NCI-H2196 treated with DMSO at 0.1 percent for 48 hours (cell line): ENCODE data around the gene DIABLO.
A peak's percentile ranks its signal among the peaks of the same experiment; 100 is the strongest.
"Not testable (repeated sequence)": the region's sequence is repeated elsewhere in the genome, so short reads cannot be mapped to it uniquely, and the experiment has no call there.

ENCODE experiments used
- DNase-seq: peaks from one replicate; lab custom pipeline; 2025; ENCODE audit not compliant: unreplicated experiment; lab: John Stamatoyannopoulos, UW

DIABLO gene

GRCh38 chr12:122215771-122216170, 10.1 kb downstream of the DIABLO start:
- no peak for DNase-seq

DNA sequence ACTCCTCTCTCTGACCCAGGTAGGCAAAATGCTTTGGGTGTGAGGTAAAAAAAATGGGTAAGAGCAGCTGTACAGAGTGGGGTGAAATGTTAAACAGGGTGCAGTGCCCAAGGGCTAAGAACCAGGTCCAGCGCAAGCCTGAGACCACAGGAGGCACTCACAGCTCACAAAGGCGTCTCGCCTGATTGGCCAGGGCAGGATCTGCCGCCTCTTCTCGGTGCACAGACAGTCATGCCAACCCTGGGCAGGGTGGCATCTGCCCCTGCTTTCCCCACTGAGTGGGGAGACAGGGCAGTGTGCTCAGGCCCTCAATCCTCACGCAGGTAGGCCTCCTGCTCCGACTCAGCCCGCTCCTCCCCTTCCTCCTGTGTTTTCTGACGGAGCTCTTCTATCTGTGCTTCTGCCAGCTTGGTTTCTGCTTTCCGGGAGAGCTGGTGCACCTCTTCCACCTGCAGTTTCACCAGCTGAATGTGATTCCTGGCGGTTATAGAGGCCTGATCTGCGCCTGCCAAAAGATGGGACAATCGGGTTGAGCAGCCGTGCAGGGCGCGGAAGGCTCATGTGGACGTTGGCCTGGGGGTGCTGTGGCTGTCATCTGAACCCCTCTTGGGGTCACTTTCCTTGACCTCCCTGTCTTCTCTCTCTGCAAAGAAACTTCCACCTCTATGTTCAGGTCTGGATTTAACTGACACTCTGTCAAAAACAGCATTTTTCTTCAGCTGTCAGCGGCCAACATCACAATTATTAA, 17.6 kb downstream of the DIABLO start:
- DNase-seq = no peak

GRCh38 chr12:122207391-122207790, 18.5 kb downstream of the DIABLO start:
- no peak for DNase-seq

- no peak for DNase-seq
Measured at GRCh38 chr12:122206976-122207375, 18.9 kb downstream of the DIABLO start.

DNA sequence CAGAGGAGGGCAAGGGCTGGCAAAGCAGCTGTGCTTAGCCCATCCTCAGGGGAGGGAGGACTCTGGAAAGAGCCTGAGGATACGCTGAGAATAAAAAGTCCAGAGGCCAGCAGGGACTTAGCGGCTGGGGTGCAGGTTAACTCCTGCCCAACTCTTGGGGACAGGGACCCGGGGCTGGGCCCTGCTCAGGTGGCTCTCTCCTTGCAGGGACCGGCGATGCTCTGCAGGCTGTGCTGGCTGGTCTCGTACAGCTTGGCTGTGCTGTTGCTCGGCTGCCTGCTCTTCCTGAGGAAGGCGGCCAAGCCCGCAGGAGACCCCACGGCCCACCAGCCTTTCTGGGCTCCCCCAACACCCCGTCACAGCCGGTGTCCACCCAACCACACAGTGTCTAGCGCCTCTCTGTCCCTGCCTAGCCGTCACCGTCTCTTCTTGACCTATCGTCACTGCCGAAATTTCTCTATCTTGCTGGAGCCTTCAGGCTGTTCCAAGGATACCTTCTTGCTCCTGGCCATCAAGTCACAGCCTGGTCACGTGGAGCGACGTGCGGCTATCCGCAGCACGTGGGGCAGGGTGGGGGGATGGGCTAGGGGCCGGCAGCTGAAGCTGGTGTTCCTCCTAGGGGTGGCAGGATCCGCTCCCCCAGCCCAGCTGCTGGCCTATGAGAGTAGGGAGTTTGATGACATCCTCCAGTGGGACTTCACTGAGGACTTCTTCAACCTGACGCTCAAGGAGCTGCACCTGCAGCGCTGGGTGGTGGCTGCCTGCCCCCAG, 19.6 kb downstream of the DIABLO start:
- DNase-seq = no peak

DNA sequence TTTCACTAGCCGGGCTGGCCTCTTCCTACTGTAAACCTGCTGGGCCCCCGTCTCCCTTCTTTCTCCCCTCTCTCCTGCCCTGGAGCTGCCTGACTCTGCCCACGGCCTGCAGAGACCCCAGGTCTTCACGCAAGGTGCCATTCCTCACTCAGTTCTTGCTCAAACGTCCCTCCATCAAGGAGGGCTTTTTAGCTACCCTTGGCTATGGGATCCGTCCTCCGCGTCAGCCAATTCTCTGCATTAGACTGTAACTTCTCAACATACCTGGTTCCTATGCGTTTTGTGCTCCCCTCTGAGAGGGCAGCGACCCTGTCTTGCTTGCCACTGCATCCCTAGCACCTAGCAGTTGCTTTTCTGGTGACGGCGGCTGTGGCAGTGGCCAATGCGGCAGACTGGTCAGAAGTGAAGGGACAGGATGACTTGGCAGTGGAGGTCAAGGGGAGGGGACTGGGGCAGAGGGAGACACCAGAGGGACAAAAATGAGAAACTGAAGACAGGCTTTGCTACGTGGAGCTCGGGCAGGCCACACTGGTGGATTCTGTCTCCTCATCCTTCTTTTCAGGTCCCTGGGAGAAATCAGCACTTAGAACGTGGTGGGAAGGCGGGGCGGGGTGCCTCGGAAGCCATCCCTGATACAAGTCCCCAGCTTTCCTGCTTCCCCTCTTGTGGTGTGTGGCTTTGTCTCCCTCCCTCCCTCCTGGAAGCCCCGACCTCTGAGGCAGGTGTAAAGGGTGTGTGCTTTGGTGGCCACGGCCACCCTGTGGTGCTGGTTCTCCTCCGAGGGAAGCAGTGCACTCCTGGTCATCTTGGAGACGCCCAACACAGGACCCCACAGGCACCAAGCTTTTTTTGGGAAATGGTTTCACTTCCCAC, 20.6 kb downstream of the DIABLO start:
- no peak for DNase-seq

GRCh38 chr12:122204167-122205052, 21.4 kb downstream of the DIABLO start:
- no peak for DNase-seq

DNA sequence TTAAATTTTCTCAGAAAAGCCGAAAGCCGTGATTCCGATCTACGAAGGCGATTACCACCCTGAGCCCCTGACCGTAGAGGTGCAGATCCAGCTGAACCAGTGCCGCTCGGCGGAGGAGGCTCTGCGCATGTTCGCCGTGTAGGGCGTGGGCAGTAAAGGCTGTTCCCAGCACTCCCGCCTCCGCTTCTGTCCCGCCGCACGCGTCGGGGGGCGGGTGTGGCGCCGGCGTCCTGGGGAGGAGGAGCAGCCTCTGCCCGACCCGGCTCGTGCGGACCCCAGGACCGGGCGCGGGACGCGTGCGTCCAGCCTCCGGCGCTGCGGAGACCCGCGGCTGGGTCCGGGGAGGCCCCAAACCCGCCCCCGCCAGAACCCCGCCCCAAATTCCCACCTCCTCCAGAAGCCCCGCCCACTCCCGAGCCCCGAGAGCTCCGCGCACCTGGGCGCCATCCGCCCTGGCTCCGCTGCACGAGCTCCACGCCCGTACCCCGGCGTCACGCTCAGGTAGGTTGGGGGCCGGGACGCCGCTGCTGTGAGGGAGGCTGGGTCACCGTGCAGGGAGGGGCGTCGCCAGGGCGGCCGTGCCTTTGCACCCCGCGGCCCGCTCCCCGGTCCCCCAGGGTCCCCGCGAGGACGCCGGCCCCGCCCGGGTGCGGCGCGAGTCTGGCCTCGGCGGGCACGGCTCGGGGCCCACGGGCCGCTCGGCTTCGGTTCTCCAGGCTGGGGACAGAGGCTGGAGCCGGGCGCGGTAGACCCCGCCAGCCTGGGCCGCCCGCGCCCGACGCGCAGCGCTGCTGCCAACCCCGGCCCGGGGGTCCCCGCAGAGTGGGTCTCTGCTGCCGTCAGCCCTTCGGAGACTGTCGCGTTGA, 22.3 kb downstream of the DIABLO start, which contains the start of gene B3GNT4:
B3GNT4 (plus strand) TSS at position 409 of the 866 bp plus-strand sequence. CDS start 910 bp downstream, outside the sequence.
- DNase-seq = peak; percentile 64

DNA sequence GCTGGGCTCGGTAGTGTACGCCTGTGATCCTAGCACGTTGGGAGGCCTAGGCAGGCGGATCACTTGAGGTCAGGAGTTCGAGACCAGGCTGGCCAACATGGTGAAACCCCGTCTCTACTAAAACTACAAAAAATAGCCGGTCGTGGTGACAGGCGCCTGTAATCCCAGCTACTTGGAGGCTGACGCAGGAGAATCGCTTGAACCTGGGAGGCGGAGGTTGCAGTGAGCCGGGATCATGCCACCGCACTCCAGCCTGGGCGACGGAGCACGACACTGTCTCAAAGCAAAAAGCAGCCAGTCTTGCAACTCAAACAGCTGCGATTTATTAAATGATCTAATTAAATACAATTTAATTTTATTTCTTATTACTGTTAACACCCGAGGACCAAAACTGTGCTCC, 23.0 kb downstream of the DIABLO start:
- not testable (repeated sequence) for DNase-seq

DNA sequence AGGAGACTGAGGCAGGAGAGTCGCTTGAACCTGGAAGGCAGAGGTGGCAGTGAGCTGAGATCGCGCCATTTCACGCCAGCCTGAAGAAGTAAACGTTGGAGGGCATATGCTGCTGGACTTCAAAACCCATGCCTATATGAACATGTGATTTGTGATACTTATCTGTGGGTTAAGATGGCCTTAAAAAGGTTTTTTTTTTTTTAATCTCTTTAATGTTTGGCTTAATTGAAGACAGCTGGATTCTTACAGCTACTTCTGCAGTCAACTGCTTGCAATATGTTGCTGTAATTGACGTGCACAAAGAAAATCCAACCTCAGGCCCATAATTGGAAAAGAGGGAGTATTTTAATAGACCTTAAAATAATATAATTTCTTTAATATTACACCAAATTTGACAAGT, 23.8 kb downstream of the DIABLO start:
- no peak for DNase-seq

GRCh38 chr12:122201381-122201780, 24.5 kb downstream of the DIABLO start:
- DNase-seq = no peak

GRCh38 chr12:122200541-122201175, 25.2 kb downstream of the DIABLO start:
- DNase-seq = no peak

DNA sequence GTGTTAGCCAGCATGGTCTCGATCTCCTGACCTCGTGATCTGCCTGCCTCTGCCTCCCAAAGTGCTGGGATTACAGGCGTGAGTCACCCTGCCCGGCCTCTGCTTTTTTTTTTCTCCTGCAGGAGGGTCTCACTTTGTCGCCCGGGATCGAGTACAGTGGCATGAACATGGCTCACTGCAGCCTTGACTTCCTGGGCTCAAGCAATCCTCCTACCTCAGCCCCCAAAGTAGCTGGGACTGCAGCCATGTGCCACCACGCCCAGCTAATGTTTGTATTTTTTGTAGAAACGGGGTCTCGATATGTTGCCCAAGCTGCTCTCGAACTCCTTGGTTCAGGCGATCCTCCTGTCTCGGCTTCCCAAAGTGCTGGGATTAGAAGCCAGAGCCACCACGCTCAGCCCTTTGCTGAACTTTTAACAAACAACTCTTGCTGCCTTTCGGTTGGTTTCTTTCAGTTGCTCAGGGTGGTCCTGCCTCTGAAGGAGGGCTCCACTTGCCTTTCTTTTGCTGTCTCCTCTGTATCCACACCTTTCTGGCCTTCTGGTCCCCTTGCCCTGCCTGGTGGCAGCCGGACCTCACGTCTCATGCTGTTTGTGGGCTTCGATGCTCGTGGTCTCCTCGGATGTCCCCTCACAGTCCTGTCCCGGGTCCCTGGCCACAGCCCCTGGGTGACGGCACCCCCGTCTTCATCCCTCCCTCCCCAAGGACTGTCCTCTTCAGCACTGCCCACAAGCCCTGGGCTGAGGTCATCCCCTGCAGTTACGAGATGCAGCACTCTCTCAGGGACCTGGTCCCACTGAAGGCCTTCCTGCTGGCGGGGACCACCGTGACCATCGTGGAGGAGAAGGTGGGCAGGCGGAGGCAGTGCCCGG, 26.1 kb downstream of the DIABLO start:
- DNase-seq = no peak

DNA sequence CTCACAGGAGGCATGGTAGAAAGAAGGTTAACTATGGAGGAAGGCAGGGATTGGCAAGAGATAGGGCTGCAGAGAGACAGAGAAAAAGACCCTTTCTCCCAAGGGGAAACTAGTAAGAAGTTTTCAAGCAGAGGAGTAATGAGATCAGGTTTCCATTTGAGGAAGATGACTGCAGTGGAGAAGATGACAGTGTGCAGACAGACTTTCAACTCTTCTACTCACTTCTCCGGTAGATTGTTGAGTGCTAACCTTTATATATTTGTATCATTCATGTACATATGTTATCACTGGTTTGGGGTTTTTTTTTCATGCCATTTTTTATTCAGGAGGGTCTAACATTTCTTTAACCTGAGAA, 28.3 kb downstream of the DIABLO start:
- no peak for DNase-seq

DNA sequence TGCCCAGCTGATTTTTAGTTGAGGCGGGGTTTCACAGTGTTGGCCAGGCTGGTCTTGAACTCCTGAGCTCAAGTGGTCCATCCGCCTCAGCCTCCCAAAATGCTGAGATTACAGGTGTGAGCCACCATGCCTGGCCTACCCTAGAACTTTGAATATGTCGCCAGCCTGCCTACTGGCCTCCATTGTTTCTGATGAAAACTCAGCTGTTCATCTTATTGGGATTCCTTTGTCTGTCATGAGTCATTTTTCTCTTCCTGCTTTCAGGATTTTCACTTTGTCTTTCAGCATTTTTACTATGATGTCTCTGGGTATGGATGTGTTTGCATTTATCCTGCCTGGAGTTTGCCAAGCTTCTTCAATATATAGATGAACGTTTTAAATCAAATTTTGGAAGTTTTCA, 30.4 kb downstream of the DIABLO start:
- DNase-seq = no peak

GRCh38 chr12:122194804-122195203, 31.0 kb downstream of the DIABLO start:
- no peak for DNase-seq

GRCh38 chr12:122192441-122192840, 33.4 kb downstream of the DIABLO start:
- DNase-seq = no peak
